ENCODE measurements around the gene ATP9B. TPM values are rescaled to one million over a fixed set of nuclear protein-coding genes. Genes with fewer than 3 reads are reported as not detected.
"Not testable (repeated sequence)": the region's sequence is repeated elsewhere in the genome, so short reads cannot be mapped to it uniquely, and the experiment has no call there.

ATP9B gene
- total and polyA plus RNA-seq, 2 donors from 2014 or later: 10.0 to 48.2 TPM

DNA sequence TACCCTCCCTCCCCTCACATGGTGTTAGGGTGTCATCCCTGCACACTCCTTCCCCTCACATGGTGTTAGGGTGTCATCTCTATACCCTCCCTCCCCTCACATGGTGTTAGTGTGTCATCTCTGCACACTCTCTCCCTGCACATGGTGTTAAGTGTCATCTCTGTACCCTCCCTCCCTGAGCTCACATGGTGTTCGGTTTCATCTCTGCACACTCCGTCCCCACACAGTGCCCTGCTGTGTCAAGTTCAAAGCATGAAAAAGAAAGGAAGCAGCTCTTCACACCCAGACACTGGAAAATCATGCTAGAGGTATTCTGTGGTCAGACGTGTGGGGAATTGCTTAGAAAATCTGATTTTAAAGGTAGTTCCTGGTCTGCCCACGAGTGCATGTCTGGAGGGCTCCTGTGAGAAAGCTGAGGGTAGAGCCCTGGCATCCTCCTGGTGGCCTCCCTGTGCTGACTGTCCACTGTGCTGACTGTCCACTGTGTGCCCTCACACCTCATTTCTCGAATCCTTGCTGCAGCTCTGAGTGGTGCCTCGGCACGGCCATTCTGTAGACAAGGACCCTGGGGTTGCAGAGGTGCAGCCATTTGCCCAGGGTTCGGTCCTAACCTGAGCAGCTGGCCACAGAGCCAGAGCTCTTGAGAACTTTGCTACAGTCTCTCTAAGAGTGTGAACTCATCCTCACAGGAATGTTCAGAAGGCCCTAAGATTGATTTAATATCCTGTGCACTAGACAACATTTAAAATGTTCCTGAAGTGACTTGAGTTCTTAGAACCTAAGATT is 257.4 kb downstream of the ATP9B start:
- no peak overlapping the region for H3K27ac ChIP-seq (ENCODE audit: low read depth in 2 of 2, low read length in 2 of 2)
- intact Hi-C loops (cut with DNase I): no loop called here
- TF ChIP-seq, protein P1, sequence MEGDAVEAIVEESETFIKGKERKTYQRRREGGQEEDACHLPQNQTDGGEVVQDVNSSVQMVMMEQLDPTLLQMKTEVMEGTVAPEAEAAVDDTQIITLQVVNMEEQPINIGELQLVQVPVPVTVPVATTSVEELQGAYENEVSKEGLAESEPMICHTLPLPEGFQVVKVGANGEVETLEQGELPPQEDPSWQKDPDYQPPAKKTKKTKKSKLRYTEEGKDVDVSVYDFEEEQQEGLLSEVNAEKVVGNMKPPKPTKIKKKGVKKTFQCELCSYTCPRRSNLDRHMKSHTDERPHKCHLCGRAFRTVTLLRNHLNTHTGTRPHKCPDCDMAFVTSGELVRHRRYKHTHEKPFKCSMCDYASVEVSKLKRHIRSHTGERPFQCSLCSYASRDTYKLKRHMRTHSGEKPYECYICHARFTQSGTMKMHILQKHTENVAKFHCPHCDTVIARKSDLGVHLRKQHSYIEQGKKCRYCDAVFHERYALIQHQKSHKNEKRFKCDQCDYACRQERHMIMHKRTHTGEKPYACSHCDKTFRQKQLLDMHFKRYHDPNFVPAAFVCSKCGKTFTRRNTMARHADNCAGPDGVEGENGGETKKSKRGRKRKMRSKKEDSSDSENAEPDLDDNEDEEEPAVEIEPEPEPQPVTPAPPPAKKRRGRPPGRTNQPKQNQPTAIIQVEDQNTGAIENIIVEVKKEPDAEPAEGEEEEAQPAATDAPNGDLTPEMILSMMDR (IDR thresholded peaks at IDR 0.05; ENCODE audit: borderline replicate concordance, extremely low read depth, insufficient read depth): no peak
- no peak overlapping the region for H3K9ac ChIP-seq (ENCODE audit: low read length in 3 of 3)
- DNase-seq: peak in 3 of 5 donors; percentile 45 to 71 (median 63)
- no peaks in the 10 kb centered on the region for H3K4me1 ChIP-seq (ENCODE audit: control insufficient read depth in 2 of 3, insufficient read depth in 2 of 3, low read depth in 1 of 3, low read length in 3 of 3)
- H3K27me3 ChIP-seq (ENCODE audit: control insufficient read depth, insufficient read depth, low read length): no peaks in the 10 kb centered on the region
- H3K36me3 ChIP-seq (ENCODE audit: control insufficient read depth in 2 of 3, insufficient read depth in 3 of 3, low read length in 3 of 3): peaks cover 0 to 14% (median 7%) of the 10 kb centered on the region in 3 donors
- no peaks in the 10 kb centered on the region for H3K9me3 ChIP-seq (ENCODE audit: control insufficient read depth in 2 of 3, insufficient read depth in 1 of 3, low read length in 3 of 3)
- H3K4me3 ChIP-seq (ENCODE audit: low read length in 3 of 3): no peak overlapping the region
- FAIRE-seq: no peak

DNA sequence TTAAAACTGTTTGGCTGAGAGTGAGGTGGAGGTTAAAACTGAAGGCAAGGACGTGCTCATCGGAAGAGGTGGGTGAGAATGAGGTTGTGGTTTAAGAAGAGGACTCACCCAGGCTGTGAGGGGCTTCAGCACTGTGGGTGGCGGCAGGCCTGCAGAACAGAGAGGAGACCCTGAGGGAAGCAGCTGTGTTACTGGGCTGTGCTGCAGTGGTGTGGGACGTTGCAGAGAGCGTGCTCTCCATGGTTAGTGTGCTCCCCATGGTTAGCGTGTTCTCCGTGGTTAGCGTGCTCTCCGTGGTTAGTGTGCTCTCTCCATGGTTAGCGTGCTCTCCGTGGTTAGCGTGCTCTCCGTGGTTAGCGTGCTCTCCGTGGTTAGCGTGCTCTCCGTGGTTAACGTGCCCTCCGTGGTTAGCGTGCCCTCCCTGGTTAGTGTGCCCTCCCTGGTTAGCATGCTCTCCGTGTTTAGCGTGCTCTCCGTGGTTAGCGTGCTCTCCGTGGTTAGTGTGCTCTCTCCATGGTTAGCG is 258.1 kb downstream of the ATP9B start:
- H3K27me3 ChIP-seq (ENCODE audit: control insufficient read depth, insufficient read depth, low read length): no peaks in the 10 kb centered on the region
- no peak for FAIRE-seq
- intact Hi-C loops (cut with DNase I): no loop called here

DNA sequence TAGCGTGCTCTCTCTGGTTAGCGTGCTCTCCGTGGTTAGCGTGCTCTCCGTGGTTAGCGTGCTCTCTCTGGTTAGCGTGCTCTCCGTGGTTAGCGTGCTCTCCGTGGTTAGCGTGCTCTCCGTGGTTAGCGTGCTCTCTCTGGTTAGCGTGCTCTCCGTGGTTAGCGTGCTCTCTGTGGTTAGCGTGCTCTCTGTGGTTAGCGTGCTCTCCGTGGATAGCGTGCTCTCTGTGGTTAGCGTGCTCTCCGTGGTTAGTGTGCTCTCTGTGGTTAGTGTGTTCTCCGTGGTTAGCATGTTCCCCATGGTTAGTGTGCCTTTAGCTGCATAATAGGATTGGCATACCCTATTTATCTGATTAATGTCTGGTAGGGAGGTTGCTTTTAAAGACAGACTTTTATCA is 258.7 kb downstream of the ATP9B start:
- H3K4me3 ChIP-seq (ENCODE audit: low read length in 3 of 3); H3K27ac ChIP-seq (ENCODE audit: low read depth in 2 of 2, low read length in 2 of 2); H3K9me3 ChIP-seq (ENCODE audit: control insufficient read depth in 2 of 3, insufficient read depth in 1 of 3, low read length in 3 of 3); DNase-seq; H3K27me3 ChIP-seq (ENCODE audit: control insufficient read depth, insufficient read depth, low read length); intact Hi-C loops (cut with DNase I); H3K9ac ChIP-seq (ENCODE audit: low read length in 3 of 3); H3K4me1 ChIP-seq (ENCODE audit: control insufficient read depth in 2 of 3, insufficient read depth in 2 of 3, low read depth in 1 of 3, low read length in 3 of 3); FAIRE-seq: not testable (repeated sequence)
- peaks cover 0 to 14% (median 7%) of the 10 kb centered on the region in 3 donors for H3K36me3 ChIP-seq (ENCODE audit: control insufficient read depth in 2 of 3, insufficient read depth in 3 of 3, low read length in 3 of 3)

More for the DNA sequence above, 258.1 kb downstream of the ATP9B start:
- Histone ChIP-seq H3K36me3 (ENCODE audit: control insufficient read depth in 2 of 3, insufficient read depth in 3 of 3, low read length in 3 of 3) (peaks cover 0 to 11% (median 7%) of the 10 kb centered on the region in 3 donors), H3K9ac (ENCODE audit: low read length in 3 of 3) (no peak overlapping the region), H3K9me3 (ENCODE audit: control insufficient read depth in 2 of 3, insufficient read depth in 1 of 3, low read length in 3 of 3) (no peaks in the 10 kb centered on the region), H3K27ac (ENCODE audit: low read depth in 2 of 2, low read length in 2 of 2) (no peak overlapping the region), H3K4me3 (ENCODE audit: low read length in 3 of 3) (no peak overlapping the region), H3K4me1 (ENCODE audit: control insufficient read depth in 2 of 3, insufficient read depth in 2 of 3, low read depth in 1 of 3, low read length in 3 of 3) (no peaks in the 10 kb centered on the region)
- TF ChIP-seq, protein P1 (IDR thresholded peaks at IDR 0.05; ENCODE audit: borderline replicate concordance, extremely low read depth, insufficient read depth): no peak
- no peak for DNase-seq

DNA sequence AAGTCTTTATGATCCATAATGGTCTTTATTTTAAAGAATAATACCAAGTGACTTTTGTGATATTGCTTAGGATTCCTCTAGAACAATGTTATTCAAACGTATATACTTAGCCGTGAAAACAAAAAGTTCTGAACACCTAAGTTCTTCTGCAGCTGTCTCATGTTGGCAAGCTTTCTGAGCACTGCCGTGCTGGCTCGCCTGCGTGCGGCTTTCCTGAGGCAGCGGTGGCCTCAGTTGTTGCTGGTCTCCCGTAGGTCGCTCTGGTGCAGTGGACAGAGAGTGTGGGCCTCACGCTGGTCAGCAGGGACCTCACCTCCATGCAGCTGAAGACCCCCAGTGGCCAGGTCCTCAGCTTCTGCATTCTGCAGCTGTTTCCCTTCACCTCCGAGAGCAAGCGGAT is 259.7 kb downstream of the ATP9B start:
- H3K9ac ChIP-seq (ENCODE audit: low read length in 3 of 3): no peak overlapping the region
- peaks cover 0 to 21% (median 7%) of the 10 kb centered on the region in 3 donors for H3K36me3 ChIP-seq (ENCODE audit: control insufficient read depth in 2 of 3, insufficient read depth in 3 of 3, low read length in 3 of 3)
- intact Hi-C loops (cut with DNase I): no loop called here
- DNase-seq (no peak), FAIRE-seq (no peak)
- H3K27ac ChIP-seq (ENCODE audit: low read depth in 2 of 2, low read length in 2 of 2): no peak overlapping the region
- TF ChIP-seq, protein P1 (IDR thresholded peaks at IDR 0.05; ENCODE audit: borderline replicate concordance, extremely low read depth, insufficient read depth): no peak
- H3K4me1 ChIP-seq (ENCODE audit: control insufficient read depth in 2 of 3, insufficient read depth in 2 of 3, low read depth in 1 of 3, low read length in 3 of 3): no peaks in the 10 kb centered on the region
- no peaks in the 10 kb centered on the region for H3K9me3 ChIP-seq (ENCODE audit: control insufficient read depth in 2 of 3, insufficient read depth in 1 of 3, low read length in 3 of 3)
- H3K27me3 ChIP-seq (ENCODE audit: control insufficient read depth, insufficient read depth, low read length): no peaks in the 10 kb centered on the region
- H3K4me3 ChIP-seq (ENCODE audit: low read length in 3 of 3): no peak overlapping the region
